ENCODE data around the gene EXOSC7. TPM values are rescaled to one million over a fixed set of nuclear protein-coding genes. Genes with fewer than 3 reads are reported as not detected.
A peak's percentile ranks its signal among the peaks of the same experiment; 100 is the strongest.

EXOSC7 gene
- total RNA-seq, 4 donors from 2014 or later, result 33.1 to 57.5 (median 56.3) TPM

DNA sequence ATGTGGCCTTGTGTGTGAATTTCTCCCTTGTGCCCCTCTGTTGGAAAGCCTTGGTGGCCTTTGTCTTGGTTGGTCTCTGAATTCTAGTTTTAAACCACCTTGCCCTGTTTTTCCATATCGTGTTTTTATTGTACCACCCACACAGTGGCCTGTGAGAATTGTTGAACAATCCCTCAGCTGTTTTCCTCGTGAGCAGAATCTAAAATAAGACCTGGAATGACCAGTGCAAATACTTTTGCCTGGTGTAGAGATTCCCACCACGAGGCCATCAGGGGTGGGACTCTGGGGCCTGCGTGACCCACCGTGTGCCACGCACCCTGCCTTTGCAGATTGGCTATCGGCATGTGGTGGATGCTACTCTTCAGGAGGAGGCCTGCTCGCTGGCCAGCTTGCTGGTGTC is 31.0 kb downstream of the EXOSC7 start:
- H3K9me3 ChIP-seq, result no peaks in the 10 kb centered on the region
- peaks cover 15 to 22% of the 10 kb centered on the region in 2 donors for H3K4me1 ChIP-seq
- no peak for TF ChIP-seq POLR2A (IDR thresholded peaks at IDR 0.05)
- no peak overlapping the region for H3K27ac ChIP-seq
- no peaks in the 10 kb centered on the region for H3K27me3 ChIP-seq
- no peak for DNase-seq
- intact Hi-C loops (cut with DNase I), result no loop called here
- H3K4me3 ChIP-seq (replicated peaks in 1 of 3), result no peak overlapping the region
- WGBS, 2 donors, result 91 to 97% methylated on average over 8 of the region's 8 CpGs
- peaks cover 3 to 5% of the 10 kb centered on the region in 2 donors for H3K36me3 ChIP-seq

DNA sequence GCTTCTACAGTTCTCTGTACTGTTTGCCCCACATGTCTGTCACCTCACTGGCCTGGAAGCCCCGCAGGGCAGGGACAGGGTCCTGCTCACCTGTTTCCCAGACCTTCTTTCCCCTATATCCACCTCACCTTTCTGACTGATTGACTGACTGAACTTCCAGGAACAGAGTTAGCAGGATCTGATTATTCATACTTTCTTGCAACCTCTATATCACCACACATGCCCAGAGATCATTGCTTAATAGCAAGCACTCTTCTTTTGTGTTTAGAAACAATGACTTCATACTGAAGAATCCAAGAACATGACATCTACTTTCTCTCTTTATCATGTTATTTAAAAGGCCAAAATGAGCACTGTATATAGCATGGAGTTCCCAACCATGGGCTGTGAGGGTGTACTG is 32.1 kb downstream of the EXOSC7 start:
- H3K27ac ChIP-seq, result peak overlapping the region in 1 of 3 donors; percentile 79

DNA sequence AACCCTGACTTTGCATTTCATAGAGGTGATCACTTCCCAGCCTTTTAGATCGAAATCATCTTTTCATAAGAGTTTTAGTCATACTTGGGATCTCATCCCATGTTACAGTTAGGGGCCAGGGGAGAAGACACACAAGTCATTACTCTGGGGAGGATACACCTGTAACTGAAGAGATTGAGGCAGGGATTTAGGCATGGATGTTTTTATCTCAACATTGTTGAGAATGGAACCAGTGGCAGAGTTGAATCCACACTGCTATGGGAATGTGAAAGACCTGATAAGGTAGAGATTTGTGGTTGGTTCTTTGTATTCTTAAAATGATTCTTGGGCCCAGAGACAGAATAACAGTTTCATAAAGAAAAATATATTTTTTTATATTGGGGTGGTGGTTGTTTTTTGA is 33.8 kb downstream of the EXOSC7 start:
- 100% methylated on average over 1 of the region's 1 CpG for WGBS, 2 donors
- no peaks in the 10 kb centered on the region for H3K27me3 ChIP-seq
- H3K27ac ChIP-seq, result peak overlapping the region; percentile 79 to 89 (median 79)
- peaks cover 3 to 5% of the 10 kb centered on the region in 2 donors for H3K36me3 ChIP-seq
- intact Hi-C loops (cut with DNase I), result no loop called here
- DNase-seq, result no peak
- TF ChIP-seq, protein P1, sequence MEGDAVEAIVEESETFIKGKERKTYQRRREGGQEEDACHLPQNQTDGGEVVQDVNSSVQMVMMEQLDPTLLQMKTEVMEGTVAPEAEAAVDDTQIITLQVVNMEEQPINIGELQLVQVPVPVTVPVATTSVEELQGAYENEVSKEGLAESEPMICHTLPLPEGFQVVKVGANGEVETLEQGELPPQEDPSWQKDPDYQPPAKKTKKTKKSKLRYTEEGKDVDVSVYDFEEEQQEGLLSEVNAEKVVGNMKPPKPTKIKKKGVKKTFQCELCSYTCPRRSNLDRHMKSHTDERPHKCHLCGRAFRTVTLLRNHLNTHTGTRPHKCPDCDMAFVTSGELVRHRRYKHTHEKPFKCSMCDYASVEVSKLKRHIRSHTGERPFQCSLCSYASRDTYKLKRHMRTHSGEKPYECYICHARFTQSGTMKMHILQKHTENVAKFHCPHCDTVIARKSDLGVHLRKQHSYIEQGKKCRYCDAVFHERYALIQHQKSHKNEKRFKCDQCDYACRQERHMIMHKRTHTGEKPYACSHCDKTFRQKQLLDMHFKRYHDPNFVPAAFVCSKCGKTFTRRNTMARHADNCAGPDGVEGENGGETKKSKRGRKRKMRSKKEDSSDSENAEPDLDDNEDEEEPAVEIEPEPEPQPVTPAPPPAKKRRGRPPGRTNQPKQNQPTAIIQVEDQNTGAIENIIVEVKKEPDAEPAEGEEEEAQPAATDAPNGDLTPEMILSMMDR (IDR thresholded peaks at IDR 0.05), result no peak
- no peak for TF ChIP-seq POLR2A (IDR thresholded peaks at IDR 0.05)
- H3K9me3 ChIP-seq, result no peaks in the 10 kb centered on the region
- H3K4me3 ChIP-seq (replicated peaks in 1 of 3), result no peak overlapping the region
- peaks cover 25 to 35% of the 10 kb centered on the region in 2 donors for H3K4me1 ChIP-seq

More for the DNA sequence above, 32.1 kb downstream of the EXOSC7 start:
- intact Hi-C loops (cut with DNase I), result no loop called here
- no peak for DNase-seq
- no peak for TF ChIP-seq POLR2A (IDR thresholded peaks at IDR 0.05)
- TF ChIP-seq, protein P1 (IDR thresholded peaks at IDR 0.05), result no peak
- WGBS, 2 donors, result 100% methylated on average over 1 of the region's 1 CpG
- Histone ChIP-seq H3K36me3 (peaks cover 3 to 5% of the 10 kb centered on the region in 2 donors), H3K4me1 (peaks cover 25 to 31% of the 10 kb centered on the region in 2 donors), H3K27me3 (no peaks in the 10 kb centered on the region), H3K9me3 (no peaks in the 10 kb centered on the region), H3K4me3 (replicated peaks in 1 of 3) (no peak overlapping the region)

DNA sequence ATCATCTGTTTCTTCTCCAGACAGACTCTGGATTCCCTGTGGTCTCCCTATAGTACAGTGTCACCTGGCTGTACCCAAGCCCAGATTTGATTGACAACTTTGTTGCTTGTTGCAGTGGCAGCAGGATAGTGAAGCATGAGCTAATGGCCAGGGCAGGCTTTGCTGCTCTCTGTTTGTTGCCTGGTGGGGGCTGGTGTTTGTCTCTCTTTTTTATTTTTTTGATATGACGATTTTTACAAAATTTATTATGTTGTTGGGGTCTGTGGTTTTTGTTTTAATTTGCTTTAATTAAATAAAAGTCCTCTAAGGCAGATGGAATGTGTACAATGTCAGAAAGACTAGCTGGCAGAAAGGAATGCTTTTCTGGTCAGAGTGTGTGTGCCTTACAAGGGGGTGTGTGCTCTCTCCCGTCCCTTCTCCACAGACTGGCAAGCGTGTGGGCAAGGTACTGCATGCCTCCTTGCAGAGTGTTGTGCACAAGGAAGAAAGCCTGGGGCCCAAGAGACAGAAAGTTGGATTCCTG is 34.8 kb downstream of the EXOSC7 start:
- peak in 1 of 2 donors; percentile 35 for TF ChIP-seq POLR2A (IDR thresholded peaks at IDR 0.05)
- TF ChIP-seq, protein P1 (IDR thresholded peaks at IDR 0.05), result peak in 3 of 6 experiments; percentile 6 to 42 (median 24)

DNA sequence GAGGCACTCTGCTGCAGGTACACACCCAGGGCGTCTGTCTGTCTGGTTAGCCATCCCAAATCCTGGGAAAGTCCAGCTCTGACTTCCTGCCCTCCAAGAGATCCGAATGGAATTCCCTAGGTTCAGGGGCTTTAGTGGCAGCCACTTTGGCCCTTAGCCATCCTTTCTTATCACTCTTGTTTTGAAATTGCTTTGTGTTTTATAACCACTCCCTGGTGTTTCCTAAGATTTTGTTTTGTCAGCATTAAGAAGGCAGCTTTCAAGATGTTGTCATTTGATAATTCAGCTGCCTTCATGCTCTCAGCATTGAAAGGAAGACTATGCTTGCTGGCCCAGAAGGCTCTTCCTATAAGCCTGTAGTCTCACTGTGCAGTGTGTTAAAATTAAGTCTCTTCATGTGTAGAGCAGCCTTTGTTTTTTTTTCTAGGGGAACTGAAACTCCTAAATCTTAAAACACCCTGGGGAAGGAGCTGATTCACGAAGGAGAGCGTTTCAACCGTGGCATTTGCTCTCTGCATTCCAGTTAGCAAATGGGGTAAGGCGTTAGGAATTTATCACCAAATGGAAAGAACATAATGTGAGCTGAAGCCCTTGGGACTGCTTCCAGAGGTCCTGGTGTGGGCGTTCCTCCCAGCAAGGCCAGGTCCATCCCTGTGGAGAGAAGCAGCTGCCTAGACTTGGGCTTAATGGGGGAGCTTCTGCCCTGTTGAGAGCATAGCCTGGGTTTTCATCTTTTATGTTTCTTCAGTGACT is 35.9 kb downstream of the EXOSC7 start:
- no peak overlapping the region for H3K4me3 ChIP-seq (replicated peaks in 1 of 3)

More for the DNA sequence above, 34.8 kb downstream of the EXOSC7 start:
- intact Hi-C loops (cut with DNase I), result no loop called here
- Histone ChIP-seq H3K27me3 (no peaks in the 10 kb centered on the region), H3K4me1 (peaks cover 25 to 35% of the 10 kb centered on the region in 2 donors), H3K36me3 (peaks cover 0 to 5% of the 10 kb centered on the region in 2 donors), H3K27ac (peak overlapping the region; percentile 79 to 89 (median 79)), H3K4me3 (replicated peaks in 1 of 3) (no peak overlapping the region), H3K9me3 (no peaks in the 10 kb centered on the region)
- WGBS, 2 donors, result 26 to 47% methylated on average over 3 of the region's 3 CpGs
- peak; percentile 64 to 75 for DNase-seq

More for the DNA sequence above, 35.9 kb downstream of the EXOSC7 start:
- peak; percentile 70 to 75 for DNase-seq
- Histone ChIP-seq H3K9me3 (no peaks in the 10 kb centered on the region), H3K4me1 (peaks cover 25 to 35% of the 10 kb centered on the region in 2 donors), H3K27ac (peak overlapping the region; percentile 79 to 89 (median 79)), H3K36me3 (peaks cover 0 to under 1% of the 10 kb centered on the region in 2 donors), H3K27me3 (no peaks in the 10 kb centered on the region)
- 22 to 26% methylated on average over 7 of the region's 7 CpGs for WGBS, 2 donors
- TF ChIP-seq POLR2A (IDR thresholded peaks at IDR 0.05), result peak in 1 of 2 donors; percentile 8
- TF ChIP-seq, protein P1 (IDR thresholded peaks at IDR 0.05), result no peak
- intact Hi-C loops (cut with DNase I), result no loop called here

Data from thyroid gland (tissue), 4 donors.